ENCODE measurements around the gene TMEM178B. TPM values are rescaled to one million over a fixed set of nuclear protein-coding genes. Genes with fewer than 3 reads are reported as not detected.

Gene TMEM178B
- total and polyA plus RNA-seq, 2 of the 13 experiments (the other 11 are each of a cell fraction or from before 2014, with no cell fraction given): 0.01 to 0.02 TPM

DNA sequence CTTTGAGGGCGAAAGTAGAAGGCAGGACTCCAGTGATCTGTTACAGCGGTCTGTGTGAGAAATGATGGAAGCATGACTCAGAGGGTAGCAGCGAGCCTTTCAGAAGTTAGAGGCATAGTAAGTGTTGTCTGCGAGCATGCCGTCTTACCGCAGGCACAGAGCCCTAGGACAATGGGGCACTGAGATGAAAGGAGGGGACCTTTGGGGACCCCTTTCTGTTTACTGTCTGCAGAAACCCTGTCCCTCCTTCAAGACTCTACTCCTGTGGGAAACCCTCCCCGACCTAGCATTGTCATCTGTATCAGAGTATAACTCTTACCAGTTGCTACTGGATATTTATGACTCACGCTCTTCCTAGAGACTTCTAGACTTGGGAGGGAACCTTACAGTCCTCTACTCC is 390.1 kb downstream of the TMEM178B start:
- H3K27ac ChIP-seq (ENCODE audit: extremely low read length, insufficient read depth, low read length): no peak overlapping the region
- 56% methylated on average over 8 of the region's 8 CpGs for WGBS (ENCODE audit: low lambda C conversion rate)

More for the DNA sequence above, 390.1 kb downstream of the TMEM178B start:
- FAIRE-seq: no peak
- Histone ChIP-seq H3K9ac (ENCODE audit: insufficient read depth, low read depth, low read length) (no peak overlapping the region), H3K36me3 (replicated peaks in 1 of 2; ENCODE audit: control insufficient read depth in 1 of 2, insufficient read depth in 2 of 2, low read length in 2 of 2) (no peaks in the 10 kb centered on the region), H3K4me3 (replicated peaks in 1 of 3; ENCODE audit: insufficient read depth in 1 of 3, low read depth in 2 of 3, low read length in 3 of 3) (no peak overlapping the region), H3K79me2 (ENCODE audit: insufficient read depth, low read length) (no peaks in the 10 kb centered on the region), H3K27me3 (ENCODE audit: control insufficient read depth in 1 of 2, insufficient read depth in 2 of 2, low read length in 2 of 2) (peaks cover 2 to 35% of the 10 kb centered on the region in 2 experiments; a peak in 4 of 5 replicates), H3K9me3 (ENCODE audit: low read length) (no peaks in the 10 kb centered on the region), H2AFZ (ENCODE audit: low read length) (no peak overlapping the region), H3K4me2 (ENCODE audit: low read depth, low read length) (no peak overlapping the region), H4K20me1 (ENCODE audit: insufficient read depth, low read length) (no peaks in the 10 kb centered on the region), H3K4me1 (ENCODE audit: insufficient read depth, low read length) (no peaks in the 10 kb centered on the region)
- CTCF ChIA-PET (ENCODE audit: low intra/inter-chr PET ratio, low total read pairs): no interaction called here
- TF ChIP-seq NFE2L2 (IDR thresholded peaks at IDR 0.05; ENCODE audit: low read length) (no peak), ZNF772 (CRISPR knock-in tag; IDR thresholded peaks at IDR 0.05) (no peak), GABPB1 (CRISPR knock-in tag; IDR thresholded peaks at IDR 0.05) (no peak), ZNF782 (CRISPR knock-in tag; IDR thresholded peaks at IDR 0.05; ENCODE audit: borderline replicate concordance) (no peak), ATF7 (IDR thresholded peaks at IDR 0.05) (no peak), ATF7 (CRISPR knock-in tag; IDR thresholded peaks at IDR 0.05) (no peak), ZNF781 (CRISPR knock-in tag; IDR thresholded peaks at IDR 0.05; ENCODE audit: borderline replicate concordance, not compliant biosample characterization) (no peak), XRCC5 (optimal IDR thresholded peaks at IDR 0.05; ENCODE audit: low read length) (no peak), HDAC2 (CRISPR knock-in tag; IDR thresholded peaks at IDR 0.05) (no peak), RFXANK (CRISPR knock-in tag; IDR thresholded peaks at IDR 0.05) (no peak), SMAD1 (CRISPR knock-in tag; IDR thresholded peaks at IDR 0.05; ENCODE audit: borderline replicate concordance, low read depth) (no peak), FOXA1 (IDR thresholded peaks at IDR 0.05) (no peak), FOXA1 (CRISPR knock-in tag; IDR thresholded peaks at IDR 0.05) (no peak)
- TF ChIP-seq, protein P1, sequence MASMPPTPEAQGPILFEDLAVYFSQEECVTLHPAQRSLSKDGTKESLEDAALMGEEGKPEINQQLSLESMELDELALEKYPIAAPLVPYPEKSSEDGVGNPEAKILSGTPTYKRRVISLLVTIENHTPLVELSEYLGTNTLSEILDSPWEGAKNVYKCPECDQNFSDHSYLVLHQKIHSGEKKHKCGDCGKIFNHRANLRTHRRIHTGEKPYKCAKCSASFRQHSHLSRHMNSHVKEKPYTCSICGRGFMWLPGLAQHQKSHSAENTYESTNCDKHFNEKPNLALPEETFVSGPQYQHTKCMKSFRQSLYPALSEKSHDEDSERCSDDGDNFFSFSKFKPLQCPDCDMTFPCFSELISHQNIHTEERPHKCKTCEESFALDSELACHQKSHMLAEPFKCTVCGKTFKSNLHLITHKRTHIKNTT (CRISPR knock-in tag; IDR thresholded peaks at IDR 0.05): no peak
- TF ChIP-seq, protein P2, sequence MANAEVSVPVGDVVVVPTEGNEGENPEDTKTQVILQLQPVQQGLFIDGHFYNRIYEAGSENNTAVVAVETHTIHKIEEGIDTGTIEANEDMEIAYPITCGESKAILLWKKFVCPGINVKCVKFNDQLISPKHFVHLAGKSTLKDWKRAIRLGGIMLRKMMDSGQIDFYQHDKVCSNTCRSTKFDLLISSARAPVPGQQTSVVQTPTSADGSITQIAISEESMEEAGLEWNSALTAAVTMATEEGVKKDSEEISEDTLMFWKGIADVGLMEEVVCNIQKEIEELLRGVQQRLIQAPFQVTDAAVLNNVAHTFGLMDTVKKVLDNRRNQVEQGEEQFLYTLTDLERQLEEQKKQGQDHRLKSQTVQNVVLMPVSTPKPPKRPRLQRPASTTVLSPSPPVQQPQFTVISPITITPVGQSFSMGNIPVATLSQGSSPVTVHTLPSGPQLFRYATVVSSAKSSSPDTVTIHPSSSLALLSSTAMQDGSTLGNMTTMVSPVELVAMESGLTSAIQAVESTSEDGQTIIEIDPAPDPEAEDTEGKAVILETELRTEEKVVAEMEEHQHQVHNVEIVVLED (CRISPR knock-in tag; IDR thresholded peaks at IDR 0.05; ENCODE audit: borderline replicate concordance): no peak
- intact Hi-C loops (cut with micrococcal nuclease; ENCODE audit: unreplicated experiment) (no loop called here), in situ Hi-C loops (cut with HindIII; ENCODE audit: extremely low pct_ligation_motif_present, low pct_unique_long_range_greater_than_20kb) (no loop called here)
- POLR2A ChIA-PET: no interaction called here
- BruUV-seq (replicated peaks): no TSS peak
- no peak for ATAC-seq
- DNase-seq (ENCODE audit: low spot score): no peak

Measured in HepG2 (cell line).